HCT116 (cell line): ENCODE results near the gene TENM4.

ENCODE experiments used
- EGR1 ChIP-seq: IDR thresholded peaks from 2 replicates; pipeline ENCODE4 v1.6.1; 2012; ENCODE audit warnings: low read depth
- EZH2phosphoT487 ChIP-seq: fragments of 200-600 bp; IDR thresholded peaks from 2 replicates; pipeline ENCODE4 v1.6.1; 2018; ENCODE audit warnings: antibody characterized with exemption, borderline replicate concordance
- POLR2AphosphoS5 ChIP-seq: IDR thresholded peaks from 2 replicates; pipeline ENCODE4 v1.6.1; 2011; ENCODE audit warnings: mild to moderate bottlenecking, low read depth, low read length, moderate library complexity
- RAD21 ChIP-seq: IDR thresholded peaks from 2 replicates; pipeline ENCODE4 v1.6.1; 2012; ENCODE audit warnings: low read depth, mild to moderate bottlenecking
- ZFX ChIP-seq: fragments of 450-650 bp; IDR thresholded peaks from 2 replicates; pipeline ENCODE4 v1.6.1; 2017
- TF ChIP-seq, protein P1 (sequence below), 3 experiments: fragments of 200-600 bp in 1 of 3; sonication (generic) in 1 of 3; IDR thresholded peaks in 2 of 3; conservative IDR thresholded peaks in 1 of 3; 2 replicates each; pipeline ENCODE4 v1.5.1; 2012 to 2017; ENCODE audit warnings: low read depth in 2 of 3, low read length in 2 of 3, antibody characterized with exemption in 1 of 3, borderline replicate concordance in 1 of 3, control low read depth in 1 of 3, mild to moderate bottlenecking in 1 of 3, mixed read lengths in 1 of 3, mixed run types in 1 of 3, moderate library complexity in 1 of 3; ENCODE audit not compliant: insufficient read depth in 1 of 3
- TF ChIP-seq, protein P2 (sequence below): IDR thresholded peaks from 2 replicates; pipeline ENCODE4 v1.6.1; 2012; ENCODE audit warnings: low read depth
- TF ChIP-seq, protein P3 (sequence below): IDR thresholded peaks from 2 replicates; pipeline ENCODE4 v1.6.1; 2012

DNA sequence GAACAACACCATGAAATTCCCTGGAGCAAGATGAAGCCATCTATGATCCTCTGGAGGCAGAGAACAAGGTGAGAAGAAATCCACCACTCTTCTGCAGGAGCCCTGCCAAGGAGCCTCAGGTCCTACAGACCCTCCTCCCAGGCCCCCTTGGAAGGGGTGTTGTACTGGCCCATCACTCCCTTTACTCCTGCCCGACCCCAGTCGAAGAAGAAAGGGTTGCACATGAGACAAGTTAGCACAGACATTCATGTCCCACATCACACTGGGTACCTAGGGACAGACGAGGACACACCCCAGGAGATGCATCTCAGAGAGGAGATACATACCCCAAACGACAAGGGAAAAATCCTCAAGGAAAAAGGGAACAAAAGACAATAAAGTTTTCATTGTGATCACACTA lies 783.4 kb downstream of the TENM4 start:
- TF ChIP-seq, protein P1, sequence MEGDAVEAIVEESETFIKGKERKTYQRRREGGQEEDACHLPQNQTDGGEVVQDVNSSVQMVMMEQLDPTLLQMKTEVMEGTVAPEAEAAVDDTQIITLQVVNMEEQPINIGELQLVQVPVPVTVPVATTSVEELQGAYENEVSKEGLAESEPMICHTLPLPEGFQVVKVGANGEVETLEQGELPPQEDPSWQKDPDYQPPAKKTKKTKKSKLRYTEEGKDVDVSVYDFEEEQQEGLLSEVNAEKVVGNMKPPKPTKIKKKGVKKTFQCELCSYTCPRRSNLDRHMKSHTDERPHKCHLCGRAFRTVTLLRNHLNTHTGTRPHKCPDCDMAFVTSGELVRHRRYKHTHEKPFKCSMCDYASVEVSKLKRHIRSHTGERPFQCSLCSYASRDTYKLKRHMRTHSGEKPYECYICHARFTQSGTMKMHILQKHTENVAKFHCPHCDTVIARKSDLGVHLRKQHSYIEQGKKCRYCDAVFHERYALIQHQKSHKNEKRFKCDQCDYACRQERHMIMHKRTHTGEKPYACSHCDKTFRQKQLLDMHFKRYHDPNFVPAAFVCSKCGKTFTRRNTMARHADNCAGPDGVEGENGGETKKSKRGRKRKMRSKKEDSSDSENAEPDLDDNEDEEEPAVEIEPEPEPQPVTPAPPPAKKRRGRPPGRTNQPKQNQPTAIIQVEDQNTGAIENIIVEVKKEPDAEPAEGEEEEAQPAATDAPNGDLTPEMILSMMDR (IDR thresholded peaks at IDR 0.05 in 2 of 3, conservative IDR thresholded peaks at IDR 0.05 in 1 of 3; ENCODE audit: borderline replicate concordance in 1 of 3, insufficient read depth in 1 of 3, low read depth in 2 of 3, low read length in 2 of 3): no peak
- TF ChIP-seq EZH2phosphoT487 (no peak), RAD21 (no peak), POLR2AphosphoS5 (no peak), EGR1 (no peak), ZFX (no peak)
- TF ChIP-seq, protein P2, sequence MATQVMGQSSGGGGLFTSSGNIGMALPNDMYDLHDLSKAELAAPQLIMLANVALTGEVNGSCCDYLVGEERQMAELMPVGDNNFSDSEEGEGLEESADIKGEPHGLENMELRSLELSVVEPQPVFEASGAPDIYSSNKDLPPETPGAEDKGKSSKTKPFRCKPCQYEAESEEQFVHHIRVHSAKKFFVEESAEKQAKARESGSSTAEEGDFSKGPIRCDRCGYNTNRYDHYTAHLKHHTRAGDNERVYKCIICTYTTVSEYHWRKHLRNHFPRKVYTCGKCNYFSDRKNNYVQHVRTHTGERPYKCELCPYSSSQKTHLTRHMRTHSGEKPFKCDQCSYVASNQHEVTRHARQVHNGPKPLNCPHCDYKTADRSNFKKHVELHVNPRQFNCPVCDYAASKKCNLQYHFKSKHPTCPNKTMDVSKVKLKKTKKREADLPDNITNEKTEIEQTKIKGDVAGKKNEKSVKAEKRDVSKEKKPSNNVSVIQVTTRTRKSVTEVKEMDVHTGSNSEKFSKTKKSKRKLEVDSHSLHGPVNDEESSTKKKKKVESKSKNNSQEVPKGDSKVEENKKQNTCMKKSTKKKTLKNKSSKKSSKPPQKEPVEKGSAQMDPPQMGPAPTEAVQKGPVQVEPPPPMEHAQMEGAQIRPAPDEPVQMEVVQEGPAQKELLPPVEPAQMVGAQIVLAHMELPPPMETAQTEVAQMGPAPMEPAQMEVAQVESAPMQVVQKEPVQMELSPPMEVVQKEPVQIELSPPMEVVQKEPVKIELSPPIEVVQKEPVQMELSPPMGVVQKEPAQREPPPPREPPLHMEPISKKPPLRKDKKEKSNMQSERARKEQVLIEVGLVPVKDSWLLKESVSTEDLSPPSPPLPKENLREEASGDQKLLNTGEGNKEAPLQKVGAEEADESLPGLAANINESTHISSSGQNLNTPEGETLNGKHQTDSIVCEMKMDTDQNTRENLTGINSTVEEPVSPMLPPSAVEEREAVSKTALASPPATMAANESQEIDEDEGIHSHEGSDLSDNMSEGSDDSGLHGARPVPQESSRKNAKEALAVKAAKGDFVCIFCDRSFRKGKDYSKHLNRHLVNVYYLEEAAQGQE: no peak
- TF ChIP-seq, protein P3, sequence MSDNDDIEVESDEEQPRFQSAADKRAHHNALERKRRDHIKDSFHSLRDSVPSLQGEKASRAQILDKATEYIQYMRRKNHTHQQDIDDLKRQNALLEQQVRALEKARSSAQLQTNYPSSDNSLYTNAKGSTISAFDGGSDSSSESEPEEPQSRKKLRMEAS: no peak
